Measurements from ENCODE around the gene ZNF560. TPM values are rescaled to one million over a fixed set of nuclear protein-coding genes. Genes with fewer than 3 reads are reported as not detected.
A peak's percentile ranks its signal among the peaks of the same experiment; 100 is the strongest.

Gene ZNF560
- total and polyA plus RNA-seq, 9 of the 15 experiments (the other 6 are each of a cell fraction or from before 2014, with no cell fraction given): 0.04 to 0.18 (median 0.05) TPM; not detected in 3

DNA sequence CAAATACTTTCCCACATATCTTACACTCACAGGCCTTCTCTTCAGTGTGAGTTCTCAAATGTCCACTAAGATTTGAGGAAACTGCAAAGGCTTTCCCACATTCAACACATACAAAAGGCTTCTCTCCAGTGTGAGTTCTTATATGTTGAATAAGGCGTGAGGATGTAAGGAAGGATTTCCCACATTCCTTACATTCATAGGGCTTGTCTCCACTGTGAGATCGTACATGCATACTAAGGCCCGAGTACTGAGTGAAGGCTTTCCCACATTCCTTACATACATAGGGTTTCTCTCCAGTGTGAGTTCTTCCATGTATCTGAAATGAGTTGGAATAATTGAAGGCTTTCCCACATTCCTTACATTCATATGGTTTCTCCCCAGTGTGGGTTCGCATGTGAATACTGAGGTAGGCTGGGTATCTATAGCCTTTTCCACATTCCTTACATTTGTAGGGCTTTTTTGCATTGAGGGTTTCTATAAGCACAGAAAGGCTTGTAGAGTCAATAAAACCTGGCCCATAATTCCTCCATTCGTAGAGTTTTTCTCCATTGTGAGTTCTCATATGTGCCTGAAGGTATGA is 30.4 kb upstream of the ZNF560 start (continued):
- TF ChIP-seq, protein P1, sequence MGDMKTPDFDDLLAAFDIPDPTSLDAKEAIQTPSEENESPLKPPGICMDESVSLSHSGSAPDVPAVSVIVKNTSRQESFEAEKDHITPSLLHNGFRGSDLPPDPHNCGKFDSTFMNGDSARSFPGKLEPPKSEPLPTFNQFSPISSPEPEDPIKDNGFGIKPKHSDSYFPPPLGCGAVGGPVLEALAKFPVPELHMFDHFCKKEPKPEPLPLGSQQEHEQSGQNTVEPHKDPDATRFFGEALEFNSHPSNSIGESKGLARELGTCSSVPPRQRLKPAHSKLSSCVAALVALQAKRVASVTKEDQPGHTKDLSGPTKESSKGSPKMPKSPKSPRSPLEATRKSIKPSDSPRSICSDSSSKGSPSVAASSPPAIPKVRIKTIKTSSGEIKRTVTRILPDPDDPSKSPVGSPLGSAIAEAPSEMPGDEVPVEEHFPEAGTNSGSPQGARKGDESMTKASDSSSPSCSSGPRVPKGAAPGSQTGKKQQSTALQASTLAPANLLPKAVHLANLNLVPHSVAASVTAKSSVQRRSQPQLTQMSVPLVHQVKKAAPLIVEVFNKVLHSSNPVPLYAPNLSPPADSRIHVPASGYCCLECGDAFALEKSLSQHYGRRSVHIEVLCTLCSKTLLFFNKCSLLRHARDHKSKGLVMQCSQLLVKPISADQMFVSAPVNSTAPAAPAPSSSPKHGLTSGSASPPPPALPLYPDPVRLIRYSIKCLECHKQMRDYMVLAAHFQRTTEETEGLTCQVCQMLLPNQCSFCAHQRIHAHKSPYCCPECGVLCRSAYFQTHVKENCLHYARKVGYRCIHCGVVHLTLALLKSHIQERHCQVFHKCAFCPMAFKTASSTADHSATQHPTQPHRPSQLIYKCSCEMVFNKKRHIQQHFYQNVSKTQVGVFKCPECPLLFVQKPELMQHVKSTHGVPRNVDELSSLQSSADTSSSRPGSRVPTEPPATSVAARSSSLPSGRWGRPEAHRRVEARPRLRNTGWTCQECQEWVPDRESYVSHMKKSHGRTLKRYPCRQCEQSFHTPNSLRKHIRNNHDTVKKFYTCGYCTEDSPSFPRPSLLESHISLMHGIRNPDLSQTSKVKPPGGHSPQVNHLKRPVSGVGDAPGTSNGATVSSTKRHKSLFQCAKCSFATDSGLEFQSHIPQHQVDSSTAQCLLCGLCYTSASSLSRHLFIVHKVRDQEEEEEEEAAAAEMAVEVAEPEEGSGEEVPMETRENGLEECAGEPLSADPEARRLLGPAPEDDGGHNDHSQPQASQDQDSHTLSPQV (IDR thresholded peaks at IDR 0.05): no peak
- TF ChIP-seq HDAC1 (IDR thresholded peaks at IDR 0.05): no peak
- peak; percentile 77; the same call in 1 of the 2 replicates for TF ChIP-seq CBX1 (IDR thresholded peaks at IDR 0.05; ENCODE audit: low read depth)
- TF ChIP-seq CBX5 (IDR thresholded peaks at IDR 0.05; ENCODE audit: borderline replicate concordance, low read depth): peak; percentile 86
- no peak for TF ChIP-seq NBN (IDR thresholded peaks at IDR 0.05; ENCODE audit: low read depth)
- peak; percentile 52; the same call in 1 of the 2 replicates for TF ChIP-seq TEAD4 (IDR thresholded peaks at IDR 0.05; ENCODE audit: low read length)
- TF ChIP-seq TEAD4 (CRISPR knock-in tag; IDR thresholded peaks at IDR 0.05; ENCODE audit: borderline replicate concordance): no peak
- no peak for TF ChIP-seq LEF1 (IDR thresholded peaks at IDR 0.05)
- TF ChIP-seq ZNF274 (IDR thresholded peaks at IDR 0.05; ENCODE audit: borderline replicate concordance, low read depth, low read length): peak; percentile 97
- peak in 1 of 2 experiments; percentile 88; a peak in 2 of 3 replicates for TF ChIP-seq CBX3 (IDR thresholded peaks at IDR 0.05; ENCODE audit: borderline replicate concordance in 1 of 2, low read length in 2 of 2)
- 0 out of 2 replicates have a peak, but pooled peaks have one; percentile 41 for TF ChIP-seq SOX6 (IDR thresholded peaks at IDR 0.05)
- TF ChIP-seq ZEB2 (IDR thresholded peaks at IDR 0.05): peak; percentile 52; the same call in 1 of the 2 replicates
- TF ChIP-seq XRCC4 (IDR thresholded peaks at IDR 0.05; ENCODE audit: extremely low read depth, insufficient read depth, insufficient read length): no peak
- TF ChIP-seq RBFOX2 (IDR thresholded peaks at IDR 0.05; ENCODE audit: low read depth, low read length): no peak
- no peak for TF ChIP-seq NR4A1 (CRISPR knock-in tag; IDR thresholded peaks at IDR 0.05)
- TF ChIP-seq NR4A1 (tag; IDR thresholded peaks at IDR 0.05): no peak
- TF ChIP-seq TRIM24 (IDR thresholded peaks at IDR 0.05): peak in 1 of 2 experiments; percentile 71; a peak in 2 of 4 replicates

All from K562 (cell line).